Panc1 (cell line): ENCODE results near the gene DNPEP. TPM values are rescaled to one million over a fixed set of nuclear protein-coding genes. Genes with fewer than 3 reads are reported as not detected.

Source experiments
- ATAC-seq: fragments of 200-7000 bp; cut with Tn5 transposase; 2 replicates; pipeline ENCODE4 v1.9.1; 2020; ENCODE audit warnings: mild to moderate bottlenecking, moderate library complexity
- BruUV-seq: library from RNA; stranded (reverse); fragments of 400-500 nt; replicated peaks from 2 replicates; lab custom pipeline; 2021; lab: Mats Ljungman, UMichigan
- CTCF ChIA-PET: fragments of 300-600 bp; sonication (Branson Sonifier 250); formaldehyde crosslinking; loops from one replicate; lab custom pipeline; 2022; ENCODE audit warnings: antibody characterized with exemption; lab: Charles Lee
- POLR2A ChIA-PET: fragments of 300-600 bp; sonication (Branson Sonifier 250); formaldehyde crosslinking; loops from one replicate; lab custom pipeline; 2022; ENCODE audit warnings: antibody characterized with exemption; lab: Charles Lee
- DNase-seq: peaks from one replicate; pipeline ENCODE4 v3.0.0-alpha.2; 2010; ENCODE audit warnings: low read depth, low spot score
- H3K27ac ChIP-seq: 2 replicates; pipeline ENCODE4 v1.5.1; 2011; ENCODE audit warnings: mild to moderate bottlenecking, low read length, inconsistent platforms
- H3K27me3 ChIP-seq: fragments of 200-500 bp; sonication (Bioruptor generic); 2 replicates; pipeline ENCODE4 v1.6.0; 2014; ENCODE audit warnings: low read length, inconsistent platforms; ENCODE audit not compliant: control insufficient read depth, insufficient read depth
- H3K36me3 ChIP-seq: fragments of 200-500 bp; sonication (Bioruptor generic); 2 replicates; pipeline ENCODE4 v1.5.1; 2014; ENCODE audit warnings: inconsistent platforms, mild to moderate bottlenecking, low read length, moderate library complexity; ENCODE audit not compliant: control insufficient read depth, insufficient read depth
- H3K4me1 ChIP-seq: 2 replicates; pipeline ENCODE4 v1.5.1; 2011; ENCODE audit warnings: inconsistent platforms, mild to moderate bottlenecking, low read length, moderate library complexity; ENCODE audit not compliant: control insufficient read depth, insufficient read depth
- H3K4me3 ChIP-seq, 2 experiments: 2 replicates each; pipeline ENCODE4 v1.5.1; 2011 to 2012; ENCODE audit warnings: low read depth in 2 of 2, low read length in 2 of 2, mild to moderate bottlenecking in 2 of 2, inconsistent platforms in 1 of 2, moderate library complexity in 1 of 2
- H3K9me3 ChIP-seq: fragments of 200-500 bp; sonication (Bioruptor generic); 2 replicates; pipeline ENCODE4 v1.5.1; 2014; ENCODE audit warnings: low read depth, mild to moderate bottlenecking, inconsistent platforms, low read length, moderate library complexity; ENCODE audit not compliant: control insufficient read depth, insufficient read depth
- CTCF ChIP-seq: fragments of 450-650 bp; IDR thresholded peaks from 2 replicates; pipeline ENCODE4 v1.5.1; 2017; ENCODE audit warnings: mild to moderate bottlenecking
- POLR2AphosphoS5 ChIP-seq: IDR thresholded peaks from 2 replicates; pipeline ENCODE4 v1.6.1; 2012; ENCODE audit warnings: mild to moderate bottlenecking, low read depth, low read length, moderate library complexity
- REST ChIP-seq, 2 experiments: IDR thresholded peaks; 2 replicates each; pipeline ENCODE4 v1.6.1; 2011 to 2012; ENCODE audit warnings: low read depth in 2 of 2, control low read depth in 1 of 2, low read length in 1 of 2, mild to moderate bottlenecking in 1 of 2, moderate library complexity in 1 of 2; ENCODE audit not compliant: insufficient read depth in 1 of 2
- SIN3A ChIP-seq: IDR thresholded peaks from 2 replicates; pipeline ENCODE4 v1.6.1; 2012; ENCODE audit warnings: low read depth, mild to moderate bottlenecking, low read length, moderate library complexity, borderline replicate concordance; ENCODE audit not compliant: insufficient read depth
- TCF7L2 ChIP-seq: IDR thresholded peaks from 2 replicates; pipeline ENCODE4 v1.6.1; 2011; ENCODE audit warnings: mild to moderate bottlenecking, low read depth, low read length, inconsistent platforms
- in situ Hi-C: cut with HindIII; loops from 2 replicates; pipeline ENCODE4 v1.10.0; 2016; ENCODE audit warnings: low sequenced_read_pairs, low pct_unique_long_range_greater_than_20kb
- intact Hi-C: fragments of 100-400 bp; cut with micrococcal nuclease; formaldehyde crosslinking; loops from one replicate; pipeline ENCODE4 v1.10.0; 2022; ENCODE audit not compliant: unreplicated experiment
- total RNA-seq: library from RNA; stranded (reverse); gene quantifications from one replicate; pipeline ENCODE4 v1.2.1, GENCODE V29; 2021; ENCODE audit not compliant: unreplicated experiment

DNPEP gene
- total RNA-seq, 1 experiment from 2014 or later, result 107 TPM

DNA sequence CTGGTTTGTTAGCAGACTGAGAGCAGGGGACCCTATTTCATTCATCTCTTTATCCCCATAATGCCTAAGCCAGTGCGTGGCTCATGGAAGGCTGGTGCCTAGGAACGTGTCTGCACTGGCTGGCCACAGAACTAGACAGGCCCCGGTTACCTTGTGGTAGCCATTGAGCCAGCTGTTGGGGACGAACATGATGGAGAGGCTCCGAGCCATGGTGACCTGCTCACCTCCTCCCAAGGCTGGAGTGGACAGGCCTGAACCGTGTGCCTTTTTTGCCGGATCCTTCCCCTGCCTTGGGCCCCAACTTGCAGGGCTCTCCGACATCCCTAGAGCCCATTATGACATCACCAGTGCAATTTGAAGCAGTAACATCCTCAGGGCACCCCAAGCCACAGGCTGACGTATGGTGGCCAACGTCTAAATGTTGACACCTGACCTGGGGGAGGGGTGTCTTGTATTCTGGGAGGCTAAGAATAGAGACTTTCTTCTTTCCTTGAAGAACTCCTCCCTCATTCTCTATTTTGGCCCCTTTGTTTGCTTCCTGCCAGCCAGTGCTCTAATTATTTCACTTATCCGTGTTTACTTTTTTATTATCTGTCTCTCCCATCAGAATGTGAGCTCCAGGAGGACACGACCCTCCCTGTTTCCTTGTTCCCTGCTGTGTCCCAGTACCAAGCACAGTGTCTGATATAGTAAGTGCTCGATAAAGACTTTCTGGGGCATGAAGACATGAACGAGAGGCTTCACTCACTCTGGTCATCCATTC lies 12.2 kb upstream of the DNPEP start:
- BruUV-seq, result no TSS peak
- in situ Hi-C loops (no loop called here), intact Hi-C loops (no loop called here)
- ChIA-PET POLR2A (no interaction called here), CTCF (no interaction called here)
- no peaks in the 10 kb centered on the region for H3K36me3 ChIP-seq
- TF ChIP-seq CTCF (no peak), TCF7L2 (no peak), REST (IDR thresholded peaks at IDR 0.05; ENCODE audit: insufficient read depth in 1 of 2, low read depth in 2 of 2, low read length in 1 of 2) (no peak), POLR2AphosphoS5 (no peak), SIN3A (no peak)
- no peak for DNase-seq
- no peaks in the 10 kb centered on the region for H3K27me3 ChIP-seq
- no peaks in the 10 kb centered on the region for H3K9me3 ChIP-seq
- H3K4me1 ChIP-seq, result peaks cover 38% of the 10 kb centered on the region
- H3K4me3 ChIP-seq, result no peak overlapping the region
- peak overlapping the region; percentile 62; the same call in 1 of the 2 replicates for H3K27ac ChIP-seq
- ATAC-seq, result no peak

DNA sequence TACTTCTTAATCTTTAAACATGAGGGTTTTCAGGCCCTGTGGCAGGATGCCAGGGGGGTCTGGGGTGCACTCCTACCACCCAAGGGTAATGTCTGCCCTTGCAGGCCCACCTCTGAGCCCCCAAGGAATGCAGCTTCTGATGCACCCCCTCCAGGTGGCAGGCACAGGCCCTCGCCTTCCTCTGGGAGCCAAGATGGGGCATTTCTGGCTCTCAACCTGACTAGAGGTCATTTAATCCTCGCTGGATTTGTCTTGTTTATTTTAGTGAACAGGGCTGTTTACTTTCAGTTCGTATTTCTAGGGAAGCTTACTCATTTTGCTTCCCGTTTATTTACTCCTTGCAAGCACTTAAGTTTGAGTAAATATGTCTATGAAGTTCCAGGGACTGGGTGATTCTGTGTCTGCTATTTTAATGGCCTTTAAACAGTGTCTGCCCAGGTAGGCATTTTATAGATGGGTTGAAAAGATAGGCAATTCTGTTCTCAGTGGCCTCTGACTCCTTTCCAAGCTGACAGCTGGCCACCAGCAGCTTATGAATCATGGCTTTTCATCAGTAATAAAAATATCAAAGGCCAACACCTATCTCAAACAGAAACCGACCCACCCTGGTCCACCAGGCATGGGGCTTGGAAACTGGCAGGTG lies 11.1 kb upstream of the DNPEP start:
- no peak overlapping the region for H3K4me3 ChIP-seq
- H3K27me3 ChIP-seq, result no peaks in the 10 kb centered on the region
- intact Hi-C loops (no loop called here), in situ Hi-C loops (no loop called here)
- POLR2A ChIA-PET, result interaction anchor here (0.7 kb wide), 1 partner anchor 26 kb away, joined by 5 read pairs; no protein-coding TSS in a partner anchor
- no TSS peak for BruUV-seq
- H3K27ac ChIP-seq, result peak overlapping the region; percentile 62; the same call in 1 of the 2 replicates
- ATAC-seq, result peak; percentile 69
- TF ChIP-seq TCF7L2 (peak; percentile 97), SIN3A (no peak), REST (IDR thresholded peaks at IDR 0.05; ENCODE audit: insufficient read depth in 1 of 2, low read depth in 2 of 2, low read length in 1 of 2) (0 out of 4 replicates have a peak, but pooled peaks of 1 of the 2 experiments have one; percentile 24), POLR2AphosphoS5 (peak; percentile 73; the same call in 1 of the 2 replicates)
- no peaks in the 10 kb centered on the region for H3K9me3 ChIP-seq
- no peaks in the 10 kb centered on the region for H3K36me3 ChIP-seq
- H3K4me1 ChIP-seq, result peaks cover 38% of the 10 kb centered on the region
- DNase-seq, result no peak
- CTCF ChIA-PET, result interaction anchor here (0.6 to 0.8 kb wide), 2 partner anchors 113 to 122 kb away, joined by 3 to 4 read pairs; no protein-coding TSS in a partner anchor
